ENCODE measurements around the gene PLK3. TPM values are rescaled to one million over a fixed set of nuclear protein-coding genes. Genes with fewer than 3 reads are reported as not detected.
"Not testable (repeated sequence)": the region's sequence is repeated elsewhere in the genome, so short reads cannot be mapped to it uniquely, and the experiment has no call there.

Gene PLK3
- total RNA-seq: 5.4 TPM
- long read RNA-seq, transcript PLK3-201 (15 exons, 2,492 nt): major isoform, 6 of 13 reads
- long read RNA-seq, partial matches to known transcripts: 1 of 13 reads
- long read RNA-seq, other reads (novel, unspliced or antisense): 6 of 13 reads

DNA sequence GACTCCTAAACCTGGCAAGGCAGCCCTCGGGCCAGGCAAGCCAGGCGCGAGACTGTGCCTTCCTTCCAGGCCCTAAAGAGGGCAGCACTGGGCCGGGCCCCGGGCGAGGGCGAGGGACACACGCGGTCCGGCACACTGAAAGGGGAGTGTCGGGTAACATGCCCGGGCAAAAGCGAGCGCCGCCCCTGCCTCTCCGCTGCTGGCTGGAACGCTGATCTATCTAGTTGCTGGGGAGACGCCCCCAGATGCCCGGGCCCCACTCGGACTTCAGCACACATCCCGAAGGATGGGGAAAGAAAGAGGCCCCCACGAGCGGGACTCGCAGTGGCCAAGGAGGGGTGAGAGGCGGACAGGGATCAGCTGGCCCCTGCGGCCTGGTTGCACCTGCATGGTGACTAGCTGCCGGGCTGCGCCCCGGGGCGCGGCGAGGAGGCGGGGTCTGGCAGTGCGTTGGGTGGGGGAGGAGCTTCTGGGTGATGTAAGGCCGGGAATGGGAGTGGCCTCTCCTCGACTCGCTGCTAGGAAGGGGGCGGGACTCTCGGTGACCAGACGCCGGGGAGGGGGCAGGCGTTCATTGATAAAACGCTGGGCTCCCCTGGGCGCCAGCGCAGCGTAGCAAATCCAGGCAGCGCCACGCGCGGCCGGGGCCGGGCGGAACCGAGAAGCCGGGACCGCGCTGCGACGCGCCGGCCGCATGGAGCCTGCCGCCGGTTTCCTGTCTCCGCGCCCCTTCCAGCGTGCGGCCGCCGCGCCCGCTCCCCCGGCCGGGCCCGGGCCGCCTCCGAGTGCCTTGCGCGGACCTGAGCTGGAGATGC, at the start of gene PLK3:
PLK3 (plus strand) TSS at position 608 of the 815 bp plus-strand sequence; CDS start at position 695, 87 bp downstream.
- Histone ChIP-seq H3K27ac (replicated peaks) (peak within 1 kb of the TSS; percentile 100), H3K4me3 (peak within 1 kb of the TSS; percentile 98), H3K4me1 (peaks cover 53% of the 10 kb centered on the region), H3K27me3 (ENCODE audit: low read depth) (no peaks in the 10 kb centered on the region), H3K36me3 (peaks cover 25% of the 10 kb centered on the region), H3K9me3 (replicated peaks) (no peaks in the 10 kb centered on the region)
- intact Hi-C loops (cut with micrococcal nuclease): no loop called here
- peak; percentile 97 for DNase-seq
- TF ChIP-seq, protein P1, sequence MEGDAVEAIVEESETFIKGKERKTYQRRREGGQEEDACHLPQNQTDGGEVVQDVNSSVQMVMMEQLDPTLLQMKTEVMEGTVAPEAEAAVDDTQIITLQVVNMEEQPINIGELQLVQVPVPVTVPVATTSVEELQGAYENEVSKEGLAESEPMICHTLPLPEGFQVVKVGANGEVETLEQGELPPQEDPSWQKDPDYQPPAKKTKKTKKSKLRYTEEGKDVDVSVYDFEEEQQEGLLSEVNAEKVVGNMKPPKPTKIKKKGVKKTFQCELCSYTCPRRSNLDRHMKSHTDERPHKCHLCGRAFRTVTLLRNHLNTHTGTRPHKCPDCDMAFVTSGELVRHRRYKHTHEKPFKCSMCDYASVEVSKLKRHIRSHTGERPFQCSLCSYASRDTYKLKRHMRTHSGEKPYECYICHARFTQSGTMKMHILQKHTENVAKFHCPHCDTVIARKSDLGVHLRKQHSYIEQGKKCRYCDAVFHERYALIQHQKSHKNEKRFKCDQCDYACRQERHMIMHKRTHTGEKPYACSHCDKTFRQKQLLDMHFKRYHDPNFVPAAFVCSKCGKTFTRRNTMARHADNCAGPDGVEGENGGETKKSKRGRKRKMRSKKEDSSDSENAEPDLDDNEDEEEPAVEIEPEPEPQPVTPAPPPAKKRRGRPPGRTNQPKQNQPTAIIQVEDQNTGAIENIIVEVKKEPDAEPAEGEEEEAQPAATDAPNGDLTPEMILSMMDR (IDR thresholded peaks at IDR 0.05; ENCODE audit: borderline replicate concordance): peak; percentile 93

- Histone ChIP-seq H3K4me3 (no peak overlapping the region), H3K9me3 (replicated peaks) (no peaks in the 10 kb centered on the region), H3K27me3 (ENCODE audit: low read depth) (no peaks in the 10 kb centered on the region), H3K36me3 (no peaks in the 10 kb centered on the region), H3K4me1 (peaks cover 6% of the 10 kb centered on the region), H3K27ac (replicated peaks) (no peak overlapping the region)
- intact Hi-C loops (cut with micrococcal nuclease): no loop called here
- no peak for DNase-seq
- TF ChIP-seq, protein P1 (IDR thresholded peaks at IDR 0.05; ENCODE audit: borderline replicate concordance): no peak
Measured at GRCh38 chr1:44757420-44757819, 42.8 kb upstream of the PLK3 start.

DNA sequence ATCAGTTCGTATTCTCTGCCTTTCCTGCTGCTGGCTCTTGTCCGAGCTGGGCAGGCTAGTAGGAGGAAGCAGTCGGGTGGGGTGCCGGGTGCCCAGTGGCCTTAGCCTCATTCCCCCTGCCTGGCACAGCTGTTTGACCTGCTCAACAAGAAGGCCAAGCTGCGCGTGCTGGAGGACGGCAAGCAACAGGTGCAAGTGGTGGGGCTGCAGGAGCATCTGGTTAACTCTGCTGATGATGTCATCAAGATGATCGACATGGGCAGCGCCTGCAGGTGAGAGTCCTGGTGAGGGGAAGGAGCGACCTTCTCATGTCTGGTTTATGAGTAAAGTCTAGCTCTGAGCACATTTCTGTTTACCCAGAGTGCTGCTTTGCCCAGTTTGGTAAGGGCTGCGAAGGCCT, 41.1 kb upstream of the PLK3 start:
- Histone ChIP-seq H3K4me3 (no peak overlapping the region), H3K27me3 (ENCODE audit: low read depth) (no peaks in the 10 kb centered on the region), H3K36me3 (no peaks in the 10 kb centered on the region), H3K4me1 (peaks cover 6% of the 10 kb centered on the region), H3K9me3 (replicated peaks) (no peaks in the 10 kb centered on the region), H3K27ac (replicated peaks) (no peak overlapping the region)
- intact Hi-C loops (cut with micrococcal nuclease): no loop called here
- TF ChIP-seq, protein P1 (IDR thresholded peaks at IDR 0.05; ENCODE audit: borderline replicate concordance): no peak
- DNase-seq: no peak

GRCh38 chr1:44760876-44761275, 39.3 kb upstream of the PLK3 start:
- intact Hi-C loops (cut with micrococcal nuclease): no loop called here
- Histone ChIP-seq H3K4me1 (peaks cover 6% of the 10 kb centered on the region), H3K27ac (replicated peaks) (no peak overlapping the region), H3K4me3 (no peak overlapping the region), H3K36me3 (no peaks in the 10 kb centered on the region), H3K9me3 (replicated peaks) (no peaks in the 10 kb centered on the region), H3K27me3 (ENCODE audit: low read depth) (no peaks in the 10 kb centered on the region)
- TF ChIP-seq, protein P1 (IDR thresholded peaks at IDR 0.05; ENCODE audit: borderline replicate concordance): no peak
- no peak for DNase-seq

DNA sequence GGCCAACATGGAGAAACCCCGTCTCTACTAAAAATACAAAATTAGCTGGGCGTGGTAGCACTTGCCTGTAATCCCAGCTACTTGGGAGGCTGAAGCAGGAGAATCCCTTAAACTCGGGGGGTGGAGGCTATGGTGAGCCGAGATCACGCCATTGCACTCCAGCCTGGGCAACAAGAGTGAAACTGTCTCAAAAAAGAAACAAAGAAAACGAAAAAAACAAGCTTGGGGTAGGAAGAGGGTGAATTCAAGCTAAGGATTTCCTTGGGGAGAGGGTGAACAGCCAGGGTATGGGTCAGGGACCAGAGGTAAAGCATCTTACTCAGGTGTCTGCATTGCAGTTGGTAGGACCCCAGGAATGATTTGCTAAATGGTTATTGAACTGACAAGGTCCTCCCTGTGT, 33.8 kb upstream of the PLK3 start:
- H3K27me3 ChIP-seq (ENCODE audit: low read depth); intact Hi-C loops (cut with micrococcal nuclease); H3K36me3 ChIP-seq; H3K27ac ChIP-seq (replicated peaks); DNase-seq; H3K4me1 ChIP-seq; H3K4me3 ChIP-seq; H3K9me3 ChIP-seq (replicated peaks): not testable (repeated sequence)
